RWPE2 (cell line): ENCODE results near the gene PRRX1.

Experiments
- ATAC-seq: fragments of 200-7000 bp; cut with Tn5 transposase; 3 replicates; pipeline ENCODE4 v1.9.1; 2021; ENCODE audit warnings: low read depth
- DNase-seq: peaks from one replicate; pipeline ENCODE4 v3.0.0-alpha.2; 2020; ENCODE audit warnings: low spot score
- H3K27ac ChIP-seq: fragments of 450-650 bp; 2 replicates; pipeline ENCODE4 v1.5.1; 2017; ENCODE audit warnings: mild to moderate bottlenecking; ENCODE audit not compliant: poor library complexity, severe bottlenecking
- H3K27me3 ChIP-seq: fragments of 250-450 bp; sonication (Bioruptor Pico); 2 replicates; pipeline ENCODE4 v1.5.1; 2021; ENCODE audit warnings: mild to moderate bottlenecking, moderate library complexity; ENCODE audit not compliant: insufficient read depth, poor library complexity, severe bottlenecking
- H3K36me3 ChIP-seq: fragments of 250-450 bp; sonication (Bioruptor Pico); 2 replicates; pipeline ENCODE4 v1.5.1; 2020; ENCODE audit warnings: low read depth, mild to moderate bottlenecking, moderate library complexity
- H3K4me1 ChIP-seq: fragments of 250-450 bp; sonication (Bioruptor Pico); 2 replicates; pipeline ENCODE4 v1.5.1; 2021; ENCODE audit warnings: mild to moderate bottlenecking, moderate library complexity; ENCODE audit not compliant: insufficient read depth, poor library complexity, severe bottlenecking
- H3K4me3 ChIP-seq: fragments of 250-450 bp; sonication (Bioruptor Pico); 2 replicates; pipeline ENCODE4 v1.5.1; 2021; ENCODE audit warnings: mild to moderate bottlenecking, moderate library complexity; ENCODE audit not compliant: severe bottlenecking
- H3K9me3 ChIP-seq: fragments of 250-450 bp; sonication (Bioruptor Pico); 2 replicates; pipeline ENCODE4 v1.5.1; 2021; ENCODE audit warnings: mild to moderate bottlenecking, moderate library complexity; ENCODE audit not compliant: severe bottlenecking
- CTCF ChIP-seq: fragments of 450-650 bp; IDR thresholded peaks from one replicate; pipeline ENCODE4 v1.5.1; 2017; ENCODE audit warnings: mild to moderate bottlenecking, moderate library complexity; ENCODE audit not compliant: poor library complexity, severe bottlenecking

PRRX1 gene

GRCh38 chr1:170660871-170661645, 2.9 kb upstream of the PRRX1 start:
- Histone ChIP-seq H3K4me3 (no peak overlapping the region), H3K27me3 (peaks cover 59% of the 10 kb centered on the region), H3K27ac (no peak overlapping the region), H3K36me3 (no peaks in the 10 kb centered on the region), H3K4me1 (no peaks in the 10 kb centered on the region), H3K9me3 (no peaks in the 10 kb centered on the region)
- ATAC-seq = no peak
- DNase-seq = no peak
- no peak for TF ChIP-seq CTCF

- no peak overlapping the region for H3K27ac ChIP-seq
- no peak for DNase-seq
- no peak overlapping the region for H3K4me3 ChIP-seq
- ATAC-seq = no peak; the same call in 2 of the 3 replicates
- H3K27me3 ChIP-seq = peaks cover 55% of the 10 kb centered on the region
- no peaks in the 10 kb centered on the region for H3K4me1 ChIP-seq
- TF ChIP-seq CTCF = no peak
- H3K9me3 ChIP-seq = no peaks in the 10 kb centered on the region
- H3K36me3 ChIP-seq = no peaks in the 10 kb centered on the region
Observed at GRCh38 chr1:170661646-170662411, 2.1 kb upstream of the PRRX1 start.

GRCh38 chr1:170662561-170663403, 1.1 kb upstream of the PRRX1 start:
- Histone ChIP-seq H3K9me3 (no peaks in the 10 kb centered on the region), H3K4me3 (no peak overlapping the region), H3K27ac (no peak overlapping the region), H3K4me1 (no peaks in the 10 kb centered on the region), H3K36me3 (no peaks in the 10 kb centered on the region), H3K27me3 (peaks cover 54% of the 10 kb centered on the region)
- TF ChIP-seq CTCF = no peak
- no peak for ATAC-seq
- DNase-seq = no peak

GRCh38 chr1:170663404-170664092, 383 bp upstream of the PRRX1 start:
- H3K4me1 ChIP-seq = no peaks in the 10 kb centered on the region
- H3K4me3 ChIP-seq = no peak overlapping the region
- no peak overlapping the region for H3K27ac ChIP-seq
- DNase-seq = no peak
- H3K9me3 ChIP-seq = no peaks in the 10 kb centered on the region
- no peaks in the 10 kb centered on the region for H3K36me3 ChIP-seq
- H3K27me3 ChIP-seq = peaks cover 54% of the 10 kb centered on the region
- no peak for TF ChIP-seq CTCF
- no peak for ATAC-seq
